HG02852 (cell line): ENCODE data around the gene PHRF1.
"Not testable (repeated sequence)": the region's sequence is repeated elsewhere in the genome, so short reads cannot be mapped to it uniquely, and the experiment has no call there.

Experiments
- ATAC-seq: cut with Tn5 transposase; IDR thresholded peaks from one replicate; pipeline ENCODE4 v1.9.1; 2021; ENCODE audit warnings: mild to moderate bottlenecking, moderate library complexity; ENCODE audit not compliant: unreplicated experiment

PHRF1 gene

GRCh38 chr11:650482-650881 is 74.2 kb downstream of the PHRF1 start:
- no peak for ATAC-seq

- not testable (repeated sequence) for ATAC-seq
These were observed 76.9 kb downstream of the PHRF1 start for GRCh38 chr11:653136-653535.

GRCh38 chr11:653837-654236 is 77.6 kb downstream of the PHRF1 start:
- ATAC-seq = no peak

GRCh38 chr11:654444-654843 is 78.2 kb downstream of the PHRF1 start:
- not testable (repeated sequence) for ATAC-seq

- ATAC-seq = no peak
These were observed 78.9 kb downstream of the PHRF1 start for GRCh38 chr11:655036-655726.

- ATAC-seq = no peak
These were observed 80.2 kb downstream of the PHRF1 start for GRCh38 chr11:656426-656825.

- no peak for ATAC-seq
These were observed 80.6 kb downstream of the PHRF1 start for GRCh38 chr11:656866-657265.

GRCh38 chr11:657691-658126 is 81.4 kb downstream of the PHRF1 start:
- no peak for ATAC-seq

- no peak for ATAC-seq
These were observed 83.3 kb downstream of the PHRF1 start for GRCh38 chr11:659532-660085.

- no peak for ATAC-seq
These were observed 84.0 kb downstream of the PHRF1 start for GRCh38 chr11:660281-660680.

- ATAC-seq = no peak
These were observed 84.6 kb downstream of the PHRF1 start for GRCh38 chr11:660681-661444.
